SU-DHL-6 (cell line): ENCODE results near the gene MAPKAPK2.

Source experiments
- H2AFZ ChIP-seq: fragments of 200-600 bp; sonication (generic); 2 replicates; pipeline ENCODE4 v1.6.1; 2014; ENCODE audit warnings: low read depth, mild to moderate bottlenecking, moderate library complexity, mixed read lengths, antibody characterized with exemption, low read length; ENCODE audit not compliant: severe bottlenecking
- H3F3A ChIP-seq: fragments of 200-600 bp; shearing (Covaris generic); 2 replicates; pipeline ENCODE4 v1.6.0; 2016; ENCODE audit warnings: antibody characterized with exemption, mild to moderate bottlenecking; ENCODE audit not compliant: insufficient read depth
- H3K27ac ChIP-seq: fragments of 200-600 bp; sonication (generic); 2 replicates; pipeline ENCODE4 v1.5.1; 2016; ENCODE audit warnings: low read depth, mild to moderate bottlenecking, low read length, moderate library complexity, mixed read lengths
- H3K27me3 ChIP-seq: fragments of 200-600 bp; sonication (generic), shearing (Covaris generic); 2 replicates; pipeline ENCODE4 v1.6.0; 2014; ENCODE audit warnings: mild to moderate bottlenecking, low read length
- H3K36me3 ChIP-seq: fragments of 200-600 bp; sonication (generic); 2 replicates; pipeline ENCODE4 v1.6.1; 2014; ENCODE audit warnings: mild to moderate bottlenecking, low read length, mixed read lengths
- H3K4me2 ChIP-seq: fragments of 300-600, 200-600 bp; shearing (Covaris generic), sonication (generic); 2 replicates; pipeline ENCODE4 v1.6.0; 2014; ENCODE audit warnings: low read length, low read depth, mild to moderate bottlenecking; ENCODE audit not compliant: poor library complexity, severe bottlenecking
- H3K4me3 ChIP-seq: fragments of 200-600 bp; sonication (generic); 2 replicates; pipeline ENCODE4 v1.5.1; 2014; ENCODE audit warnings: antibody characterized with exemption, low read length, mild to moderate bottlenecking, mixed read lengths; ENCODE audit not compliant: insufficient read depth, poor library complexity, severe bottlenecking
- H3K79me2 ChIP-seq: fragments of 200-600 bp; sonication (generic); 2 replicates; pipeline ENCODE4 v1.6.1; 2014; ENCODE audit warnings: mild to moderate bottlenecking, low read length, moderate library complexity; ENCODE audit not compliant: insufficient read depth
- H3K9ac ChIP-seq: fragments of 200-600 bp; sonication (generic); 2 replicates; pipeline ENCODE4 v1.7.0; 2014; ENCODE audit warnings: mild to moderate bottlenecking, low read length
- H3K9me2 ChIP-seq: fragments of 200-600 bp; sonication (generic); replicated peaks from 2 replicates; pipeline ENCODE4 v1.6.1; 2014; ENCODE audit warnings: low read length; ENCODE audit not compliant: insufficient read depth
- H3K9me3 ChIP-seq: fragments of 200-600 bp; sonication (generic); 2 replicates; pipeline ENCODE4 v1.6.1; 2014; ENCODE audit warnings: low read length, mixed read lengths; ENCODE audit not compliant: insufficient read depth
- H4K20me1 ChIP-seq: fragments of 200-600 bp; sonication (generic); 2 replicates; pipeline ENCODE4 v1.6.1; 2014; ENCODE audit warnings: low read depth, mild to moderate bottlenecking, antibody characterized with exemption, low read length, moderate library complexity, mixed read lengths
- EZH2phosphoT487 ChIP-seq: fragments of 200-600 bp; sonication (generic), shearing (Covaris generic); conservative IDR thresholded peaks from 2 replicates; pipeline ENCODE4 v1.6.1; 2018; ENCODE audit warnings: mild to moderate bottlenecking, antibody characterized with exemption, low read length, moderate library complexity, mixed read lengths
- TF ChIP-seq, protein P1 (sequence below): fragments of 200-600 bp; sonication (generic); IDR thresholded peaks from one replicate; pipeline ENCODE4 v1.5.1; 2017; ENCODE audit warnings: antibody characterized with exemption, mild to moderate bottlenecking, low read length, moderate library complexity; ENCODE audit not compliant: insufficient read depth, poor library complexity, severe bottlenecking

The MAPKAPK2 gene

DNA sequence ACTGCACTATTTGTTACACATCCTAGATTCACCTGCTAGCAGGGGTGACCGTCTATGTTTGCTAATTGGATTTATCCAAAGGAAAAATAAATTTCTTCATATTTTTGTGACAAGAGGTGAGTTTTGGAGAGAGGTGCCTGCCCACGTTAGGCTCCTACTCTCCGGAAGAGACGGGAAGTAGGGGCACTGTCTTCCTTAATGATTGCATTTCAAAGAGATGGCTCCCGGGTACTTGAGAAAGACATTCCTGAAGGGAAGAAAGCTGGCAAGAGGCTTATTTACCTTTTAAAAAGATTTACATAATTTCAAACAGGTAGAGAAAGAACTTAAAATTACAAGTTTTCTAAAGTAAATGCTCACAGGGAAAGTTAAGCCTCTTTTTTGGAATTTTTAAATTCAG, 67.2 kb downstream of the MAPKAPK2 start:
- H4K20me1 ChIP-seq, result no peaks in the 10 kb centered on the region
- H3K9me2 ChIP-seq, result no peaks in the 10 kb centered on the region
- no peaks in the 10 kb centered on the region for H3K36me3 ChIP-seq
- no peaks in the 10 kb centered on the region for H3K79me2 ChIP-seq
- no peak overlapping the region for H3K4me3 ChIP-seq
- H3F3A ChIP-seq, result no peaks in the 10 kb centered on the region
- no peak for TF ChIP-seq EZH2phosphoT487
- TF ChIP-seq, protein P1, sequence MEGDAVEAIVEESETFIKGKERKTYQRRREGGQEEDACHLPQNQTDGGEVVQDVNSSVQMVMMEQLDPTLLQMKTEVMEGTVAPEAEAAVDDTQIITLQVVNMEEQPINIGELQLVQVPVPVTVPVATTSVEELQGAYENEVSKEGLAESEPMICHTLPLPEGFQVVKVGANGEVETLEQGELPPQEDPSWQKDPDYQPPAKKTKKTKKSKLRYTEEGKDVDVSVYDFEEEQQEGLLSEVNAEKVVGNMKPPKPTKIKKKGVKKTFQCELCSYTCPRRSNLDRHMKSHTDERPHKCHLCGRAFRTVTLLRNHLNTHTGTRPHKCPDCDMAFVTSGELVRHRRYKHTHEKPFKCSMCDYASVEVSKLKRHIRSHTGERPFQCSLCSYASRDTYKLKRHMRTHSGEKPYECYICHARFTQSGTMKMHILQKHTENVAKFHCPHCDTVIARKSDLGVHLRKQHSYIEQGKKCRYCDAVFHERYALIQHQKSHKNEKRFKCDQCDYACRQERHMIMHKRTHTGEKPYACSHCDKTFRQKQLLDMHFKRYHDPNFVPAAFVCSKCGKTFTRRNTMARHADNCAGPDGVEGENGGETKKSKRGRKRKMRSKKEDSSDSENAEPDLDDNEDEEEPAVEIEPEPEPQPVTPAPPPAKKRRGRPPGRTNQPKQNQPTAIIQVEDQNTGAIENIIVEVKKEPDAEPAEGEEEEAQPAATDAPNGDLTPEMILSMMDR, result no peak
- H3K4me2 ChIP-seq, result no peak overlapping the region
- no peak overlapping the region for H2AFZ ChIP-seq
- H3K27ac ChIP-seq, result no peak overlapping the region
- H3K9me3 ChIP-seq, result no peaks in the 10 kb centered on the region
- no peak overlapping the region for H3K9ac ChIP-seq
- H3K27me3 ChIP-seq, result no peaks in the 10 kb centered on the region

DNA sequence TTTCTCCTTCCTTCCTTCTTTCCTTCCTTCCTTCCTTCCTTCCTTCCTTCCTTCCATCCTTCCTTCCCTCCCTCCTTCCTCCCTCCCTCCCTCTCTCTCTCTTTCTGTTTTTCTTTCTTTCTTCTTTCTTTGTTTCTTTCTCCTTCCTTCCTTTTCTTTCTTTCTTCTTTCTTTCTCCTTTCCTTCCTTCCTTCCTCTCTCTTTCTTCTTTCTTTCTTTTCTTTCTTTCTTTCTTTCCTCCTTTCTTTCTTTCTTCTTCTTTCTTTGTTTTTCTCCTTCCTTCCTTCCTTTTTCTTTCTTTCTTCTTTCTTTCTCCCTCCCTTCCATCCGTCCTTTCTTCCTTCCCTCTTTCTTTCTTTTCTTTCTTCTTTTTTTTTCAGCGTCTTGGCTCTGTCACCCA, 67.8 kb downstream of the MAPKAPK2 start:
- no peaks in the 10 kb centered on the region for H3K79me2 ChIP-seq
- H3K27me3 ChIP-seq, result no peaks in the 10 kb centered on the region
- H3K9ac ChIP-seq, result no peak overlapping the region
- no peak for TF ChIP-seq EZH2phosphoT487
- TF ChIP-seq, protein P1, result no peak
- no peak overlapping the region for H3K4me3 ChIP-seq
- H3K9me2 ChIP-seq, result no peaks in the 10 kb centered on the region
- no peak overlapping the region for H3K4me2 ChIP-seq
- H2AFZ ChIP-seq, result no peak overlapping the region
- no peaks in the 10 kb centered on the region for H3F3A ChIP-seq
- H3K27ac ChIP-seq, result no peak overlapping the region
- no peaks in the 10 kb centered on the region for H3K36me3 ChIP-seq
- no peaks in the 10 kb centered on the region for H3K9me3 ChIP-seq
- no peaks in the 10 kb centered on the region for H4K20me1 ChIP-seq

DNA sequence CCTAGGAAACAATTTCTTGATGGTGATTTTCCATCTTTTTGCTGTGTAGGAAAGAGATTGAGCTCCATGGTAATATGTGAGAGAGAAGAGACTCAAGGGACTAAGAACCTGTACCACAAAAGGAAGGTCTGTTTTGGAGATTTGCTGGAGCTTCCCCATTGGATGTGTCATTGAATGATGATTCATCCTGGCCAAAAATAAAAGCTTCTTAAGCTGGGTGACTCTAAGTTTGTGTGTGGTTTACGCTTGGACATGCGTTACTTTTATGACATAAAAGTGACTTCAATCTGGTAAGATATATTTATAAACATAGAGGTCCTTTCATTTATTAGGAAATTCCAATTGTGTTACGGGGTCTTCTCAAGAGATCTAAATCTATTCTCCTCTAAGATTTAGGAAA, 68.4 kb downstream of the MAPKAPK2 start:
- Histone ChIP-seq H3K36me3 (no peaks in the 10 kb centered on the region), H3K27ac (no peak overlapping the region), H3K4me2 (no peak overlapping the region), H4K20me1 (no peaks in the 10 kb centered on the region), H3K27me3 (no peaks in the 10 kb centered on the region), H2AFZ (no peak overlapping the region), H3K9ac (no peak overlapping the region), H3F3A (no peaks in the 10 kb centered on the region), H3K4me3 (no peak overlapping the region), H3K79me2 (no peaks in the 10 kb centered on the region), H3K9me2 (no peaks in the 10 kb centered on the region), H3K9me3 (no peaks in the 10 kb centered on the region)
- TF ChIP-seq, protein P1, result no peak
- no peak for TF ChIP-seq EZH2phosphoT487

DNA sequence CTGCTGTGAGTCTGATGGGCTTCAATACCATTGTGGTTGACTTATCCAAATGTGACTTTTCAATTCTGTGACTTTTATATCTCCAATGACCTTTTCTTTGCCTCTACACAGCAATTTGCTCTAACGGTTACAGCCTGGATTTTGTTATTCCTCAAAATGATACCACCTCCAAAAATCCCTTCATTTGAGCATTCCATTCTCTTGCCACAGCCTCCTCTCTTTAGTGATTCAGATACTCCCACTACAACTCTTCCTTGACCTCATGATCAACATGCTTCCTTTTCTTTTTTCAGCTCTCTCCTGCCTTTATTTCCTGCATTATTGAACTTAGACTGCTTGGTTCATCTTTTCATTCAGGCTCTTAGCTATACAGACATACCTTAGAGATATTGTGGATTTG, 69.3 kb downstream of the MAPKAPK2 start:
- Histone ChIP-seq H3K36me3 (no peaks in the 10 kb centered on the region), H2AFZ (no peak overlapping the region), H3K4me3 (no peak overlapping the region), H3K27me3 (no peaks in the 10 kb centered on the region), H3F3A (no peaks in the 10 kb centered on the region), H3K9me3 (no peaks in the 10 kb centered on the region), H3K9me2 (no peaks in the 10 kb centered on the region), H3K4me2 (no peak overlapping the region), H3K79me2 (no peaks in the 10 kb centered on the region), H3K27ac (no peak overlapping the region), H4K20me1 (no peaks in the 10 kb centered on the region), H3K9ac (no peak overlapping the region)
- TF ChIP-seq EZH2phosphoT487, result no peak
